NCI-H345 treated with DMSO at 0.1 percent for 48 hours (cell line): Measurements from ENCODE around the gene CFAP100.

ENCODE experiments used
- DNase-seq: peaks from one replicate; lab custom pipeline; 2025; ENCODE audit not compliant: unreplicated experiment; lab: John Stamatoyannopoulos, UW

CFAP100 gene

GRCh38 chr3:126439346-126439967 is 44.7 kb downstream of the CFAP100 start:
- no peak for DNase-seq

- DNase-seq = no peak
Observed at GRCh38 chr3:126439968-126440708, 45.4 kb downstream of the CFAP100 start.

- DNase-seq = no peak
Observed at GRCh38 chr3:126440709-126440995, 45.9 kb downstream of the CFAP100 start.

- no peak for DNase-seq
Observed at GRCh38 chr3:126441256-126441880, 46.7 kb downstream of the CFAP100 start.

- DNase-seq = no peak
Observed at GRCh38 chr3:126442094-126442855, 47.6 kb downstream of the CFAP100 start.

GRCh38 chr3:126442856-126443242 is 48.1 kb downstream of the CFAP100 start:
- DNase-seq = no peak

GRCh38 chr3:126445506-126445905 is 50.8 kb downstream of the CFAP100 start:
- DNase-seq = no peak

GRCh38 chr3:126446301-126446700 is 51.6 kb downstream of the CFAP100 start:
- no peak for DNase-seq

- DNase-seq = peak; percentile 4
Observed at GRCh38 chr3:126446791-126447190, 52.1 kb downstream of the CFAP100 start.

- no peak for DNase-seq
Observed at GRCh38 chr3:126447456-126448106, 52.9 kb downstream of the CFAP100 start.

- DNase-seq = no peak
Observed at GRCh38 chr3:126448136-126448892, 53.6 kb downstream of the CFAP100 start.

GRCh38 chr3:126448893-126449180 is 54.1 kb downstream of the CFAP100 start:
- DNase-seq = no peak

- no peak for DNase-seq
Observed at GRCh38 chr3:126449621-126450051, 54.9 kb downstream of the CFAP100 start.

- no peak for DNase-seq
Observed at GRCh38 chr3:126450219-126450618, 55.5 kb downstream of the CFAP100 start.

GRCh38 chr3:126450744-126451143 is 56.0 kb downstream of the CFAP100 start:
- no peak for DNase-seq

- no peak for DNase-seq
Observed at GRCh38 chr3:126451511-126451910, 56.8 kb downstream of the CFAP100 start.

- no peak for DNase-seq
Observed at GRCh38 chr3:126452213-126452612, 57.5 kb downstream of the CFAP100 start.

GRCh38 chr3:126454025-126454424 is 59.3 kb downstream of the CFAP100 start:
- no peak for DNase-seq

- DNase-seq = no peak
Observed at GRCh38 chr3:126454437-126455198, 59.9 kb downstream of the CFAP100 start.

GRCh38 chr3:126456211-126456610 is 61.5 kb downstream of the CFAP100 start:
- no peak for DNase-seq
